KOPT-K1 (cell line): ENCODE results near the gene CD109.
A peak's percentile ranks its signal among the peaks of the same experiment; 100 is the strongest.

Source experiments
- H3K27ac ChIP-seq: fragments of 200-600 bp; sonication (generic); 2 replicates; pipeline ENCODE4 v1.5.1; 2016; ENCODE audit warnings: antibody characterized with exemption, mild to moderate bottlenecking, low read depth, low read length; ENCODE audit not compliant: poor library complexity, severe bottlenecking
- H3K36me3 ChIP-seq: fragments of 200-600 bp; sonication (generic); 2 replicates; pipeline ENCODE4 v1.5.1; 2017; ENCODE audit warnings: antibody characterized with exemption, mild to moderate bottlenecking, low read length, moderate library complexity; ENCODE audit not compliant: insufficient read depth
- H3K9me3 ChIP-seq: fragments of 200-600 bp; sonication (generic); 2 replicates; pipeline ENCODE4 v1.5.1; 2017; ENCODE audit warnings: antibody characterized with exemption, low read length, mild to moderate bottlenecking; ENCODE audit not compliant: insufficient read depth, poor library complexity, severe bottlenecking

The CD109 gene

GRCh38 chr6:73695619-73696421 lies at the start of gene CD109:
Gene CD109, plus strand, starts transcription at chr6:73696203. Its CDS starts 13 bp downstream, at chr6:73696216.
- Histone ChIP-seq H3K27ac (peak within 1 kb of the TSS; percentile 49), H3K36me3 (no peaks in the 10 kb centered on the region), H3K9me3 (no peaks in the 10 kb centered on the region)

GRCh38 chr6:73648166-73648565 lies 47.8 kb upstream of the CD109 start:
- Histone ChIP-seq H3K36me3 (no peaks in the 10 kb centered on the region), H3K27ac (no peak overlapping the region), H3K9me3 (no peaks in the 10 kb centered on the region)

GRCh38 chr6:73649783-73650182 lies 46.2 kb upstream of the CD109 start:
- Histone ChIP-seq H3K9me3 (no peaks in the 10 kb centered on the region), H3K27ac (no peak overlapping the region), H3K36me3 (no peaks in the 10 kb centered on the region)

- Histone ChIP-seq H3K27ac (peak overlapping the region; percentile 86), H3K36me3 (no peaks in the 10 kb centered on the region), H3K9me3 (no peaks in the 10 kb centered on the region)
Observed at GRCh38 chr6:73652637-73653570, 43.1 kb upstream of the CD109 start.

GRCh38 chr6:73653571-73654424 lies 42.2 kb upstream of the CD109 start, which contains the start of gene SLC17A5:
Gene SLC17A5, minus strand, starts transcription at chr6:73653992. Its CDS starts 106 bp downstream, at chr6:73653886.
- Histone ChIP-seq H3K36me3 (no peaks in the 10 kb centered on the region), H3K9me3 (no peaks in the 10 kb centered on the region), H3K27ac (peak within 1 kb of the TSS; percentile 86)

- Histone ChIP-seq H3K36me3 (no peaks in the 10 kb centered on the region), H3K27ac (peak overlapping the region; percentile 86), H3K9me3 (no peaks in the 10 kb centered on the region)
Observed at GRCh38 chr6:73655341-73655917, 40.6 kb upstream of the CD109 start.

GRCh38 chr6:73656531-73657145 lies 39.4 kb upstream of the CD109 start:
- H3K9me3 ChIP-seq, result no peaks in the 10 kb centered on the region
- no peak overlapping the region for H3K27ac ChIP-seq
- no peaks in the 10 kb centered on the region for H3K36me3 ChIP-seq

GRCh38 chr6:73657201-73657600 lies 38.8 kb upstream of the CD109 start:
- H3K36me3 ChIP-seq, result no peaks in the 10 kb centered on the region
- no peak overlapping the region for H3K27ac ChIP-seq
- H3K9me3 ChIP-seq, result no peaks in the 10 kb centered on the region

- no peak overlapping the region for H3K27ac ChIP-seq
- no peaks in the 10 kb centered on the region for H3K36me3 ChIP-seq
- no peaks in the 10 kb centered on the region for H3K9me3 ChIP-seq
Observed at GRCh38 chr6:73664701-73665100, 31.3 kb upstream of the CD109 start.

GRCh38 chr6:73665686-73666319 lies 30.2 kb upstream of the CD109 start:
- Histone ChIP-seq H3K36me3 (no peaks in the 10 kb centered on the region), H3K9me3 (no peaks in the 10 kb centered on the region), H3K27ac (no peak overlapping the region)

- Histone ChIP-seq H3K9me3 (no peaks in the 10 kb centered on the region), H3K36me3 (no peaks in the 10 kb centered on the region), H3K27ac (no peak overlapping the region)
Observed at GRCh38 chr6:73666393-73666792, 29.6 kb upstream of the CD109 start.

- no peak overlapping the region for H3K27ac ChIP-seq
Observed at GRCh38 chr6:73667798-73668197, 28.2 kb upstream of the CD109 start.

GRCh38 chr6:73669005-73669404 lies 27.0 kb upstream of the CD109 start:
- H3K9me3 ChIP-seq, result no peaks in the 10 kb centered on the region
- no peaks in the 10 kb centered on the region for H3K36me3 ChIP-seq
- H3K27ac ChIP-seq, result no peak overlapping the region

More at GRCh38 chr6:73667798-73668197, 28.2 kb upstream of the CD109 start:
- no peaks in the 10 kb centered on the region for H3K9me3 ChIP-seq
- H3K36me3 ChIP-seq, result no peaks in the 10 kb centered on the region
